Endothelial cell of umbilical vein (primary cell): ENCODE data around the gene SRL. TPM values are rescaled to one million over a fixed set of nuclear protein-coding genes. Genes with fewer than 3 reads are reported as not detected.

Source experiments
- BruUV-seq: library from RNA; stranded (reverse); fragments of 400-500 nt; replicated peaks from 2 replicates; lab custom pipeline; 2021; lab: Mats Ljungman, UMichigan
- CTCF ChIA-PET: fragments of 300-600, 350-600 bp; sonication (Branson Sonifier 250); formaldehyde crosslinking; loops from one replicate; lab custom pipeline; 2021; ENCODE audit warnings: antibody characterized with exemption, inconsistent platforms; lab: Charles Lee
- POLR2A ChIA-PET: fragments of 300-600, 350-600 bp; sonication (Branson Sonifier 250); formaldehyde crosslinking; loops from one replicate; lab custom pipeline; 2021; ENCODE audit warnings: antibody characterized with exemption, inconsistent platforms; lab: Charles Lee
- DNase-seq: peaks from one replicate; pipeline ENCODE4 v3.0.0-alpha.2; 2011; ENCODE audit warnings: low read depth, low spot score
- FAIRE-seq: peaks from 2 replicates; lab custom pipeline; 2011; peaks lifted over from hg19 to GRCh38; lab: Jason Lieb, UNC
- H2AFZ ChIP-seq: 2 replicates; pipeline ENCODE4 v1.6.0; 2012; ENCODE audit warnings: low read depth, low read length, control low read depth, inconsistent platforms
- H3K27ac ChIP-seq: 2 replicates; pipeline ENCODE4 v1.5.1; 2011; ENCODE audit warnings: low read depth, mild to moderate bottlenecking, control low read depth, low read length, moderate library complexity; ENCODE audit not compliant: insufficient read depth
- H3K27me3 ChIP-seq, 2 experiments: 2 replicates each; pipeline versions ENCODE4 v1.6.0 to v1.6.1; 2011; ENCODE audit warnings: low read length in 2 of 2, mixed read lengths in 1 of 2; ENCODE audit not compliant: control insufficient read depth in 2 of 2, insufficient read depth in 2 of 2
- H3K36me3 ChIP-seq, 2 experiments: 2 replicates in 1 of 2; 3 replicates in 1 of 2; pipeline ENCODE4 v1.5.1; 2011; ENCODE audit warnings: low read length in 2 of 2, mild to moderate bottlenecking in 1 of 2, moderate library complexity in 1 of 2; ENCODE audit not compliant: control insufficient read depth in 2 of 2, insufficient read depth in 2 of 2; ENCODE audit errors: extremely low read depth in 1 of 2
- H3K4me1 ChIP-seq: 3 replicates; pipeline ENCODE4 v1.5.1; 2011; ENCODE audit warnings: mild to moderate bottlenecking, low read length; ENCODE audit not compliant: control insufficient read depth, insufficient read depth; ENCODE audit errors: extremely low read depth
- H3K4me2 ChIP-seq: 2 replicates; pipeline ENCODE4 v1.6.1; 2011; ENCODE audit warnings: low read length, control low read depth, mixed read lengths; ENCODE audit not compliant: insufficient read depth
- H3K4me3 ChIP-seq, 3 experiments: fragments of 200-600 bp in 1 of 3; sonication (generic), shearing (Covaris generic) in 1 of 3; replicated peaks in 1 of 3; 2 replicates each; pipeline ENCODE4 v1.5.1; 2011 to 2016; ENCODE audit warnings: control low read depth in 3 of 3, low read length in 3 of 3, mild to moderate bottlenecking in 2 of 3, inconsistent platforms in 1 of 3, low read depth in 1 of 3, moderate library complexity in 1 of 3; ENCODE audit not compliant: insufficient read depth in 1 of 3
- H3K79me2 ChIP-seq: 2 replicates; pipeline ENCODE4 v1.6.0; 2012; ENCODE audit warnings: low read length, inconsistent platforms; ENCODE audit not compliant: control insufficient read depth, insufficient read depth
- H3K9ac ChIP-seq: replicated peaks from 2 replicates; pipeline ENCODE3; 2011; ENCODE audit warnings: low read length, control low read depth; ENCODE audit not compliant: insufficient read depth; ENCODE audit errors: extremely low read depth
- H3K9me1 ChIP-seq: replicated peaks from 3 replicates; pipeline ENCODE4 v1.6.0; 2011; ENCODE audit warnings: mild to moderate bottlenecking, low read length; ENCODE audit not compliant: control insufficient read depth, insufficient read depth; ENCODE audit errors: extremely low read depth
- H3K9me3 ChIP-seq: replicated peaks from 2 replicates; pipeline ENCODE4 v1.5.1; 2012; ENCODE audit warnings: low read length, inconsistent platforms; ENCODE audit not compliant: control insufficient read depth, insufficient read depth
- H4K20me1 ChIP-seq: replicated peaks from 2 replicates; pipeline ENCODE3; 2011; ENCODE audit warnings: mild to moderate bottlenecking, low read length; ENCODE audit not compliant: control insufficient read depth, insufficient read depth; ENCODE audit errors: extremely low read depth
- EZH2 ChIP-seq: IDR thresholded peaks from 2 replicates; pipeline ENCODE4 v1.6.1; 2012; ENCODE audit warnings: borderline replicate concordance, low read depth, mild to moderate bottlenecking, moderate library complexity, low read length, inconsistent platforms; ENCODE audit not compliant: severe bottlenecking
- FOS ChIP-seq: IDR thresholded peaks from 2 replicates; pipeline ENCODE4 v1.6.1; 2011; ENCODE audit warnings: mild to moderate bottlenecking, low read length, moderate library complexity, borderline replicate concordance; ENCODE audit not compliant: insufficient read depth
- GATA2 ChIP-seq: IDR thresholded peaks from 2 replicates; pipeline ENCODE4 v1.7.0; 2011; ENCODE audit warnings: low read depth, mild to moderate bottlenecking, moderate library complexity, mixed read lengths, low read length; ENCODE audit not compliant: insufficient read length, insufficient read depth
- JUN ChIP-seq: IDR thresholded peaks from 2 replicates; pipeline ENCODE4 v1.6.1; 2011; ENCODE audit warnings: borderline replicate concordance, low read depth; ENCODE audit not compliant: insufficient read length, insufficient read depth
- MYC ChIP-seq: IDR thresholded peaks from one replicate; pipeline ENCODE4 v1.6.1; 2011; ENCODE audit warnings: mild to moderate bottlenecking, low read depth, low read length
- POLR2A ChIP-seq: IDR thresholded peaks from 2 replicates; pipeline ENCODE4 v1.6.1; 2012; ENCODE audit warnings: low read depth, mild to moderate bottlenecking, control low read depth, low read length
- POLR2AphosphoS5 ChIP-seq: IDR thresholded peaks from 2 replicates; pipeline ENCODE4 v1.6.1; 2012; ENCODE audit warnings: low read depth, mild to moderate bottlenecking, control low read depth, low read length, moderate library complexity; ENCODE audit not compliant: insufficient read depth
- dilution Hi-C: fragments of 300-500 bp; cut with MboI; formaldehyde crosslinking; loops from one replicate; pipeline ENCODE4 v1.15.0; 2019; ENCODE audit warnings: low sequenced_read_pairs; ENCODE audit not compliant: extremely low pct_ligation_motif_present
- intact Hi-C: fragments of 100-400 bp; cut with micrococcal nuclease; formaldehyde crosslinking; loops from one replicate; pipeline ENCODE4 v1.10.0; 2022
- polyA plus RNA-seq, 4 experiments: library from polyadenylated mRNA; depleted of rRNA in 3 of 4; stranded (reverse) in 3 of 4; unstranded in 1 of 4; fragments of >200 nt; gene quantifications; 2 replicates each; pipeline versions ENCODE4 v1.2.1 to v1.2.3, GENCODE V29; 2011 to 2012; ENCODE audit warnings: missing spikeins in 1 of 4
- total RNA-seq: library from RNA; stranded (reverse); gene quantifications from 2 replicates; pipeline ENCODE4 v1.2.3, GENCODE V29; 2021
- TF ChIP-seq, protein P1 (sequence below), 2 donors: IDR thresholded peaks; 1 replicate in 1 of 2; 2 replicates in 1 of 2; pipeline ENCODE4 v1.5.1; 2011; ENCODE audit warnings: low read length in 2 of 2, mild to moderate bottlenecking in 2 of 2, moderate library complexity in 2 of 2, control low read depth in 1 of 2, inconsistent platforms in 1 of 2, low read depth in 1 of 2; ENCODE audit not compliant: insufficient read depth in 1 of 2; ENCODE audit errors: extremely low read depth in 1 of 2
- TF ChIP-seq, protein P2 (sequence below): IDR thresholded peaks from 2 replicates; pipeline ENCODE4 v1.6.1; 2011; ENCODE audit not compliant: insufficient read depth, insufficient read length

The SRL gene
- total and polyA plus RNA-seq, 2 donors (not counting 3 experiments of a cell fraction or from before 2014, with no cell fraction given), result 0.21 to 0.29 TPM

DNA sequence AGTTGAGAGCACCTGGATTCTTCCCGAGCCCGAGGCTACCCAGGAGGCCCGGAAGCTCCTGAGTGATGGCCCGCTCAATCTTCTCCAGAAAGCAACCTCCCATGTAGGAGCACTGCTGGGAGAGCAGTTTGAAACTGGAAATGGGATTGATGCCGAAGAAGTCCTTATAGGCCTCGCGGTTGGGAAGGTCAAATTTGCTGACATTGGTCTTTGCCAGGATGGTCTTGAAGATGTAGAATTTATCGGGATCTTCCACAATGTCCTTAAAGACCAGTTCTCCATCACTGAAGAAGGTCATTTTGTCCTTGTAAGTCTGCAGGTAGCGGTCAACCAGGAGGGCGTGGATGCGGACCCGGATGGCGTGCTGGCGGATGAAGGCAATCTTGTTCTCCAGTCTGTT is 49.7 kb downstream of the SRL start:
- Histone ChIP-seq H3K9ac (no peak overlapping the region), H2AFZ (no peak overlapping the region), H3K4me2 (no peak overlapping the region), H3K9me1 (no peaks in the 10 kb centered on the region), H4K20me1 (no peaks in the 10 kb centered on the region), H3K27me3 (no peaks in the 10 kb centered on the region), H3K4me3 (no peak overlapping the region), H3K9me3 (no peaks in the 10 kb centered on the region), H3K79me2 (no peaks in the 10 kb centered on the region), H3K36me3 (no peaks in the 10 kb centered on the region), H3K27ac (no peak overlapping the region), H3K4me1 (no peaks in the 10 kb centered on the region)
- FAIRE-seq (no peak), DNase-seq (no peak)
- intact Hi-C loops, result no loop called here
- ChIA-PET CTCF (interaction anchor here (1.3 to 1.5 kb wide), 3 partner anchors 9 to 209 kb away, joined by 3 to 5 read pairs (median 4); no protein-coding TSS in a partner anchor), POLR2A (interaction anchor here (0.6 kb wide), 1 partner anchor 174 kb away, joined by 8 read pairs; no protein-coding TSS in a partner anchor)
- TF ChIP-seq, protein P1, sequence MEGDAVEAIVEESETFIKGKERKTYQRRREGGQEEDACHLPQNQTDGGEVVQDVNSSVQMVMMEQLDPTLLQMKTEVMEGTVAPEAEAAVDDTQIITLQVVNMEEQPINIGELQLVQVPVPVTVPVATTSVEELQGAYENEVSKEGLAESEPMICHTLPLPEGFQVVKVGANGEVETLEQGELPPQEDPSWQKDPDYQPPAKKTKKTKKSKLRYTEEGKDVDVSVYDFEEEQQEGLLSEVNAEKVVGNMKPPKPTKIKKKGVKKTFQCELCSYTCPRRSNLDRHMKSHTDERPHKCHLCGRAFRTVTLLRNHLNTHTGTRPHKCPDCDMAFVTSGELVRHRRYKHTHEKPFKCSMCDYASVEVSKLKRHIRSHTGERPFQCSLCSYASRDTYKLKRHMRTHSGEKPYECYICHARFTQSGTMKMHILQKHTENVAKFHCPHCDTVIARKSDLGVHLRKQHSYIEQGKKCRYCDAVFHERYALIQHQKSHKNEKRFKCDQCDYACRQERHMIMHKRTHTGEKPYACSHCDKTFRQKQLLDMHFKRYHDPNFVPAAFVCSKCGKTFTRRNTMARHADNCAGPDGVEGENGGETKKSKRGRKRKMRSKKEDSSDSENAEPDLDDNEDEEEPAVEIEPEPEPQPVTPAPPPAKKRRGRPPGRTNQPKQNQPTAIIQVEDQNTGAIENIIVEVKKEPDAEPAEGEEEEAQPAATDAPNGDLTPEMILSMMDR (IDR thresholded peaks at IDR 0.05; ENCODE audit: extremely low read depth in 1 of 2, insufficient read depth in 1 of 2, low read depth in 1 of 2, low read length in 2 of 2), result no peak
- TF ChIP-seq, protein P2, sequence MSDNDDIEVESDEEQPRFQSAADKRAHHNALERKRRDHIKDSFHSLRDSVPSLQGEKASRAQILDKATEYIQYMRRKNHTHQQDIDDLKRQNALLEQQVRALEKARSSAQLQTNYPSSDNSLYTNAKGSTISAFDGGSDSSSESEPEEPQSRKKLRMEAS, result no peak
- TF ChIP-seq FOS (no peak), POLR2A (no peak), JUN (no peak), GATA2 (no peak), POLR2AphosphoS5 (no peak), MYC (no peak), EZH2 (no peak)
- no TSS peak for BruUV-seq
- dilution Hi-C loops, result no loop called here
